ENCODE results near the gene GADD45B. TPM values are rescaled to one million over a fixed set of nuclear protein-coding genes. Genes with fewer than 3 reads are reported as not detected.

GADD45B gene
- total and polyA plus RNA-seq, 10 of the 15 experiments (the other 5 are each of a cell fraction or from before 2014, with no cell fraction given) = 2.4 to 180 (median 91.1) TPM

- RAD21 ChIA-PET (ENCODE audit: unreplicated experiment) = interaction anchor here (1.5 kb wide), 1 partner anchor 150 kb away, joined by 3 read pairs; no protein-coding TSS in a partner anchor
- no peak for DNase-seq (ENCODE audit: low read depth, low spot score)
- POLR2A ChIA-PET = no interaction called here
- peaks cover 42% of the 10 kb centered on the region for H3K79me2 ChIP-seq (ENCODE audit: control insufficient read depth, insufficient read depth, low read length)
- H2AFZ ChIP-seq (ENCODE audit: control insufficient read depth, low read depth, low read length) = no peak overlapping the region
- SMC1A ChIA-PET (ENCODE audit: uncharacterized antibody, unreplicated experiment) = interaction anchor here (0.7 to 1.5 kb wide), 2 partner anchors 162 to 234 kb away, joined by 3 to 4 read pairs; no protein-coding TSS in a partner anchor
- no peak overlapping the region for H3K9ac ChIP-seq (ENCODE audit: control insufficient read depth, insufficient read depth, low read length)
- BruUV-seq (replicated peaks) = no TSS peak
- H3K4me3 ChIP-seq = no peak overlapping the region
- intact Hi-C loops (cut with micrococcal nuclease; ENCODE audit: unreplicated experiment) (no loop called here), in situ Hi-C loops (cut with MboI) (no loop called here)
- peaks cover 18% of the 10 kb centered on the region for H3K4me1 ChIP-seq (ENCODE audit: control insufficient read depth, insufficient read depth, low read length)
- no peak for ATAC-seq
- FAIRE-seq = no peak
- peaks cover 9% of the 10 kb centered on the region for H4K20me1 ChIP-seq (ENCODE audit: control insufficient read depth, insufficient read depth)
- H3K9me3 ChIP-seq (replicated peaks; ENCODE audit: control insufficient read depth, insufficient read depth, low read length) = no peaks in the 10 kb centered on the region
- peaks cover 0 to 4% of the 10 kb centered on the region in 2 experiments; a peak in 2 of 4 replicates for H3K36me3 ChIP-seq (ENCODE audit: control insufficient read depth in 2 of 2, insufficient read depth in 2 of 2, low read length in 1 of 2)
- no peaks in the 10 kb centered on the region for H3K27me3 ChIP-seq (replicated peaks in 1 of 2; ENCODE audit: control insufficient read depth in 2 of 2, insufficient read depth in 2 of 2, low read length in 1 of 2)
- no peak overlapping the region for H3K4me2 ChIP-seq (ENCODE audit: control insufficient read depth, insufficient read depth)
- no peak overlapping the region for H3K27ac ChIP-seq (ENCODE audit: control insufficient read depth, insufficient read depth)
- CTCF ChIA-PET = interaction anchor here (1.7 kb wide), 1 partner anchor 178 kb away, joined by 6 read pairs; no protein-coding TSS in a partner anchor
- WGBS (ENCODE audit: insufficient coverage, insufficient replicate concordance, low lambda C conversion rate, missing lambda C conversion rate) = 91% methylated on average over 5 of the region's 5 CpGs
- no peak for TF ChIP-seq SMARCA5 (IDR thresholded peaks at IDR 0.05)
- no peak for TF ChIP-seq PRDM15 (CRISPR knock-in tag; IDR thresholded peaks at IDR 0.05)
- no peak for TF ChIP-seq RBBP5 (conservative IDR thresholded peaks at IDR 0.05)
- no peak for TF ChIP-seq ZNF217 (IDR thresholded peaks at IDR 0.05)
- no peak for TF ChIP-seq GATAD2B (conservative IDR thresholded peaks at IDR 0.05; ENCODE audit: low read depth)
- no peak for TF ChIP-seq ATF7 (IDR thresholded peaks at IDR 0.05; ENCODE audit: low read depth)
- no peak for TF ChIP-seq FOXM1 (IDR thresholded peaks at IDR 0.05; ENCODE audit: low read depth, low read length)
- no peak for TF ChIP-seq E4F1 (IDR thresholded peaks at IDR 0.05; ENCODE audit: borderline replicate concordance, partially characterized antibody)
- no peak for TF ChIP-seq NFYA (IDR thresholded peaks at IDR 0.05; ENCODE audit: borderline replicate concordance, low read depth, low read length)
- no peak for TF ChIP-seq BACH1 (IDR thresholded peaks at IDR 0.05; ENCODE audit: borderline replicate concordance)
- TF ChIP-seq SKIL (IDR thresholded peaks at IDR 0.05; ENCODE audit: low read depth, poor library complexity, severe bottlenecking) = no peak
- TF ChIP-seq SUZ12 (IDR thresholded peaks at IDR 0.05; ENCODE audit: unreplicated experiment) = no peak
- TF ChIP-seq NR2C1 (IDR thresholded peaks at IDR 0.05) = no peak
- TF ChIP-seq FOXK2 (IDR thresholded peaks at IDR 0.05) = no peak
- no peak for TF ChIP-seq NFYB (IDR thresholded peaks at IDR 0.05; ENCODE audit: insufficient read depth, low read depth, low read length)
- no peak for TF ChIP-seq MTA3 (IDR thresholded peaks at IDR 0.05; ENCODE audit: borderline replicate concordance, low read length)
These were observed 17.9 kb upstream of the GADD45B start for GRCh38 chr19:2458054-2458453.
